ENCODE results near the gene VWA1. TPM values are rescaled to one million over a fixed set of nuclear protein-coding genes. Genes with fewer than 3 reads are reported as not detected.

The VWA1 gene
- total RNA-seq, 4 donors from 2014 or later = 14.5 to 27.6 (median 19.8) TPM

DNA sequence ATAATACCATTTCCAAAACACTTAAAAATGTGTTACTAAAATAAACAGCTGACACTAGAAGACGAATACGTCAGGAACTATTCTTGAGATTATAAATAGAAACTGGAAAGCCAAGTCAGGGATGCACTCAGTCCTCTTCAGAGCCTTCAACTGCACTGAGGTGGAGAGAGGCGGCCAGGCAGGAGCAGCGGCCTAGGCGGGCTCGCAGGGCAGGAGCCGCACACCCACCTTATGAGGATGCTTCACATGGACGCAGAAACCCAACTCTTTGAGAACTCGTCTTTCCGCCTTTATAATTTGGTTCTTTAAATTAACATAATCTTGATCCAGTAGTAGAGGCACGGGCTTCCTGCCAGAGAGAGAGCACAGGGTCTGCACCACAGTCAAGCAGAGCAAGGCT, 40.3 kb upstream of the VWA1 start:
- no peak overlapping the region for H3K4me3 ChIP-seq
- no peak overlapping the region for H3K27ac ChIP-seq
- WGBS = 88% methylated on average over 11 of the region's 11 CpGs
- H3K36me3 ChIP-seq = peaks cover 72% of the 10 kb centered on the region
- no peak for DNase-seq (ENCODE audit: low spot score in 2 of 2)
- no peaks in the 10 kb centered on the region for H3K9me3 ChIP-seq
- H3K4me1 ChIP-seq = peaks cover 25% of the 10 kb centered on the region
- no peaks in the 10 kb centered on the region for H3K27me3 ChIP-seq
- TF ChIP-seq CTCF (IDR thresholded peaks at IDR 0.05) = no peak
- TF ChIP-seq EP300 (IDR thresholded peaks at IDR 0.05) = no peak
- no peak for TF ChIP-seq POLR2AphosphoS5 (IDR thresholded peaks at IDR 0.05)
- no peak for TF ChIP-seq POLR2A (IDR thresholded peaks at IDR 0.05)

GRCh38 chr1:1397839-1398523, 37.5 kb upstream of the VWA1 start:
- H3K27ac ChIP-seq = no peak overlapping the region
- DNase-seq (ENCODE audit: low spot score in 2 of 2) = no peak

DNA sequence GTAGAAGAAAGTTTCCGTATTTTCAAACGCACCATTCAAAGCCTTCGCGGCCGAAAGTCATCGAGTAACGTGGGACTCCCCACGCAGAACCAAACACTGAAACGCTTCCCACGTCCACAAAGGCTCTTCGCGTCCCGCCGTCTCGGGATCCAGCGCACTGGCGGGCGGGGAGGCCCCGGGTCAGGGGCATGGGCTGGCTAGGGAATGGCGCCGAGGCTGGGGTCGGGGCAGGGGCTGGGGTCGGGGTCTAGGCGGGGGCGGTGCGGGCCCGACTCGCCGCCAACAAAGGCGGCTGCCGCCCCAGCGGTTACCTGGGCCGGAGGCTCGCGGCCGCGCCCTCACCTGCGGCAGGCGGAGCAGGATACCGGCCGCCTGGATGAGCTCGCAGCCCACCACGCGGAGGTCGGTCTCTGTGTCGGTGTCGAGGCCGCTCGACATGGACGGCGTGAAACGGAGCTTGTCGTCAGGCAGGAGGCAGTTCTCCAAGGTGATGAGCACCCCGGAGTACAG, 36.8 kb upstream of the VWA1 start:
- peaks cover 69% of the 10 kb centered on the region for H3K36me3 ChIP-seq
- H3K9me3 ChIP-seq = no peaks in the 10 kb centered on the region
- DNase-seq (ENCODE audit: low spot score in 2 of 2) = no peak
- whole genome bisulfite sequencing = 0% methylated on average over 11 of the region's 54 CpGs
- peaks cover 43% of the 10 kb centered on the region for H3K4me1 ChIP-seq
- H3K27ac ChIP-seq = peak overlapping the region; percentile 71
- H3K4me3 ChIP-seq = peak overlapping the region; percentile 57
- no peak for TF ChIP-seq CTCF (IDR thresholded peaks at IDR 0.05)
- TF ChIP-seq POLR2A (IDR thresholded peaks at IDR 0.05) = no peak
- TF ChIP-seq POLR2AphosphoS5 (IDR thresholded peaks at IDR 0.05) = no peak
- TF ChIP-seq EP300 (IDR thresholded peaks at IDR 0.05) = no peak
- H3K27me3 ChIP-seq = no peaks in the 10 kb centered on the region

More at GRCh38 chr1:1397839-1398523, 37.5 kb upstream of the VWA1 start:
- WGBS = 55% methylated on average over 18 of the region's 19 CpGs
- peaks cover 69% of the 10 kb centered on the region for H3K36me3 ChIP-seq
- no peaks in the 10 kb centered on the region for H3K27me3 ChIP-seq
- H3K4me3 ChIP-seq = peak overlapping the region; percentile 57
- peaks cover 43% of the 10 kb centered on the region for H3K4me1 ChIP-seq
- no peak for TF ChIP-seq EP300 (IDR thresholded peaks at IDR 0.05)
- TF ChIP-seq POLR2A (IDR thresholded peaks at IDR 0.05) = no peak
- H3K9me3 ChIP-seq = no peaks in the 10 kb centered on the region

- Histone ChIP-seq H3K4me1 (peaks cover 43% of the 10 kb centered on the region), H3K36me3 (peaks cover 69% of the 10 kb centered on the region), H3K4me3 (peak within 1 kb of the TSS; percentile 57), H3K9me3 (no peaks in the 10 kb centered on the region), H3K27me3 (no peaks in the 10 kb centered on the region), H3K27ac (peak within 1 kb of the TSS; percentile 83)
- WGBS = under 1% methylated on average over 65 of the region's 86 CpGs
- TF ChIP-seq CTCF (IDR thresholded peaks at IDR 0.05) = peak; percentile 69 to 75
- TF ChIP-seq POLR2A (IDR thresholded peaks at IDR 0.05) = peak in 1 of 2 donors; percentile 59
- TF ChIP-seq EP300 (IDR thresholded peaks at IDR 0.05) = no peak
- peak; percentile 76 to 93 (median 79) for TF ChIP-seq POLR2AphosphoS5 (IDR thresholded peaks at IDR 0.05)
- DNase-seq (ENCODE audit: low spot score in 2 of 2) = peak; percentile 99
These were observed 36.2 kb upstream of the VWA1 start, which contains the start of gene CCNL2 for GRCh38 chr1:1399187-1399871. TSS of gene CCNL2 (minus strand) at chr1:1399335. CDS start at chr1:1399306, 29 bp downstream.

DNA sequence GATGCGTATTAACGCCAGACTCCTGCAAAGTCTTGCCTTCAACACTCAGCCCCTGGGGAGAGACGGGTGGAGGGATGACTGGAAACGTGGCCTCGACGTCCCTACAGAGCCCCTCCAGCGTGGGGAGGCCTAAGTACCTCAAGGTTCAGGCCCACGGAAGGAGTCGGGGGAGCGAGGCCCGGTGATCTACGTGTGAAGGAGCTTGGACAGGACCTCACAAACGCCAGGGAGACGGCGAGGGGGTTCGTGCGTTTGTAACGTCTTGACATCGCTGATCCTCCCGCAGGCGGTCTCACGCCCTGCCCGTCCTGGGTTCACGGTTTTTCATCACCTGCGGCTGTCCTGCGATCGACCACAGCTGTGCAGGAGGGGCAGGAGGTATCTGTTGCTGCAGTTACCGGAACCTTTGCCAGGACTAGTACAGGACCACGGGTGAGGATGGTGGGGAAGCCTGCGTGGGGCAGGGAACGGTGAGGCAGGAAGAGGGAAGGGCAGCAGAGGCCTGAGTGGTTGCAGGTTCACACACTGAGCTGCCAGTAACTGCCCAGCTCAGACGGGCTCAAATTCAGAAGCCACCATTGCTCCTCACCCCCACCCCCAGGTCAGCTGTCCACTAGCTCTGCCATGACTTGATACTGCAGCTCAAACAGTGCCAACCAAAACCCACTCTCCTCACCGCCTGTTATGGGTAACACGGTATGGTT, 35.5 kb upstream of the VWA1 start:
- WGBS = 12% methylated on average over 16 of the region's 34 CpGs
- no peak for DNase-seq (ENCODE audit: low spot score in 2 of 2)
- Histone ChIP-seq H3K4me3 (peak overlapping the region; percentile 57), H3K27me3 (no peaks in the 10 kb centered on the region), H3K4me1 (peaks cover 43% of the 10 kb centered on the region), H3K9me3 (no peaks in the 10 kb centered on the region), H3K27ac (peak overlapping the region; percentile 83), H3K36me3 (peaks cover 69% of the 10 kb centered on the region)
- TF ChIP-seq POLR2AphosphoS5 (IDR thresholded peaks at IDR 0.05) (peak in 1 of 3 donors; percentile 10), CTCF (IDR thresholded peaks at IDR 0.05) (no peak)

Measured in suprapubic skin (tissue), 4 donors.